Neutrophil (primary cell): ENCODE data around the gene GAR1.
"Not testable (repeated sequence)": the region's sequence is repeated elsewhere in the genome, so short reads cannot be mapped to it uniquely, and the experiment has no call there.

ENCODE experiments used
- H3K27ac ChIP-seq: fragments of 200-600 bp; sonication (generic); 2 replicates; pipeline ENCODE4 v1.5.1; 2016; ENCODE audit warnings: mild to moderate bottlenecking, moderate library complexity
- H3K27me3 ChIP-seq: fragments of 200-600 bp; sonication (generic); 2 replicates; pipeline ENCODE4 v1.6.0; 2016; ENCODE audit warnings: mild to moderate bottlenecking
- H3K36me3 ChIP-seq: fragments of 200-600 bp; sonication (generic); 2 replicates; pipeline ENCODE4 v1.5.1; 2017
- H3K4me1 ChIP-seq, 2 experiments: fragments of 200-600 bp in 1 of 2; sonication (generic) in 1 of 2; 1 replicate in 1 of 2; 2 replicates in 1 of 2; pipeline versions ENCODE4 v1.5.1 to v1.6.1; 2013 to 2016; ENCODE audit warnings: low read depth in 1 of 2, low read length in 1 of 2, mild to moderate bottlenecking in 1 of 2, moderate library complexity in 1 of 2; ENCODE audit not compliant: control insufficient read depth in 1 of 2, insufficient read depth in 1 of 2
- H3K4me3 ChIP-seq, 2 experiments: fragments of 200-600 bp in 1 of 2; sonication (generic) in 1 of 2; 1 replicate in 1 of 2; 2 replicates in 1 of 2; pipeline ENCODE4 v1.5.1; 2013 to 2016; ENCODE audit warnings: low read depth in 1 of 2, low read length in 1 of 2, mild to moderate bottlenecking in 1 of 2, moderate library complexity in 1 of 2
- H3K9me3 ChIP-seq: fragments of 200-600 bp; sonication (generic); 2 replicates; pipeline ENCODE4 v1.5.1; 2016
- CTCF ChIP-seq: fragments of 200-600 bp; sonication (generic); IDR thresholded peaks from 2 replicates; pipeline ENCODE4 v1.5.1; 2016; ENCODE audit warnings: antibody characterized with exemption

Gene GAR1

DNA sequence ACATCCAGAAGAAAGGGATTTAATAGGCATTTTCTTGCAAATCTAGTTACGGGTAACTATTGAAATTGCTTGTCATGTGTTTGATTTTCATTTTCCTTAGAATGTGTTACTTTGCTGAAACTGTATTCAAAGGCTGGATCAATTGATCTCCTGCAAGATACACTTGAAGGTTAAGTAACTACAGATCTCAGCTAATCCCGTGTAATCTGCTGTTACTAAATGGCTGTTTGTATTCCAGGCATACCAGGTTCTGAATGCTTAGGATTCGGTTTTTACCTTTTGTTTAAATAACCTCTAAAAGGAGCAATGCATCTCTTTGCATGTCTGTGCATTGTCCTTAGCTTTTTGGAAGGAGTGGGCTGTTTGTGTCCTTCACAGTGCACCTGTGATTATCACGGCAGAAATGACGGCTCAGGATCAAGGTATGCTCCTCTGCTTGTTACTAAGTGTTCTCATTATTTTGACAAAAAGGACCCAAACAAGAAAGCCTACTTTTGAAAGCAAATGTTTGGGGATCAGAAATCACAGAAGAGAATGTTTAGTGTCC is 32.4 kb downstream of the GAR1 start, which contains the start of gene LRIT3:
Gene LRIT3, plus strand, starts transcription at position 212 of the 547 bp plus-strand sequence. Its CDS starts 95 bp downstream, at position 307.
- no peaks in the 10 kb centered on the region for H3K4me1 ChIP-seq
- TF ChIP-seq CTCF = no peak
- no peaks in the 10 kb centered on the region for H3K9me3 ChIP-seq
- H3K36me3 ChIP-seq = no peaks in the 10 kb centered on the region
- H3K27me3 ChIP-seq = no peaks in the 10 kb centered on the region
- no peak within 1 kb of the TSS for H3K27ac ChIP-seq
- no peak within 1 kb of the TSS for H3K4me3 ChIP-seq

GRCh38 chr4:109848501-109848900 is 32.9 kb downstream of the GAR1 start:
- Histone ChIP-seq H3K4me3 (no peak overlapping the region), H3K9me3 (no peaks in the 10 kb centered on the region), H3K27me3 (no peaks in the 10 kb centered on the region), H3K27ac (no peak overlapping the region), H3K4me1 (no peaks in the 10 kb centered on the region), H3K36me3 (no peaks in the 10 kb centered on the region)
- TF ChIP-seq CTCF = no peak

- TF ChIP-seq CTCF = no peak
- H3K27me3 ChIP-seq = no peaks in the 10 kb centered on the region
- no peaks in the 10 kb centered on the region for H3K9me3 ChIP-seq
- no peaks in the 10 kb centered on the region for H3K36me3 ChIP-seq
- no peak overlapping the region for H3K27ac ChIP-seq
- no peak overlapping the region for H3K4me3 ChIP-seq
- no peaks in the 10 kb centered on the region for H3K4me1 ChIP-seq
Observed at GRCh38 chr4:109850601-109851000, 35.0 kb downstream of the GAR1 start.

DNA sequence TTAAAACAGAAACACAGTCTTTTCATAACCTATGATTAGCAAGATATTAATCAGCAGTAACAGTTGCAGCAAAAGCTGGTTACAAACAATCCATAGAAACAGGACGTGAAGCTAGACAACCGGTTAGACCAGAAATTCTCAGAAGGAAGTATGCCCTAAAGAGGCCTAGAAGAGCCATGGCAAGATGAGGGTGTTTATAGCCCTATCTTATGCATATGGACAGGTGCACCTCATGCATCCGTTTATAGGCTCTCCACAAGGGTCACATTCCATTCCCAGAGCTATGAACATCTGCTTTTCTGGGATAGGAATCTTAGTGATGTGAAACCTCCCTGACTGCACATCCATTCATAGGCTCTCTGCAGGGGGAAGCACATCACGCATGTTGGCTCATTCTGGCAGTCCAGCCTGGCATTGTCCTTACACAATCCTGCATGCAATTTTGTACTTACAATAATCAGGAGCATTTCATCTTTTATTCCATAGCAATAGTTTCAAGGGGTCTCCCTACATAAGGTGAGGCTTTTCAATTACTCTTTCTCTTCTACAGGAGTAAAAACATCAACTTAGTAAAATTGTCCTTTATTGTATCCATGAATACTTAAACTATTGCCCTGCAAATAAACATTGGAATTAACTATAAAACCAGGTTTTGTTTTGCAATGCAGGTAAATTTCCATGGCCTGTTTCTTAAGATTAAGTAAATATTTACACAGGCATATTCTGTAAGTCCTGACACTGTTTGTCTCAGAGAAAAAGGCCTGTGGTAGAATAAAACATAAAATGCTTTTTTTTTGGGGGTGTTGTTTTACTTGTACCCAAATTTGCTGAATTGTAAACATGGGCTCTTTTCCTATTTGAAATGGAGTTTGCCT is 44.1 kb downstream of the GAR1 start:
- H3K4me1 ChIP-seq, H3K4me3 ChIP-seq, H3K9me3 ChIP-seq, H3K36me3 ChIP-seq, H3K27ac ChIP-seq, H3K27me3 ChIP-seq: not testable (repeated sequence)

DNA sequence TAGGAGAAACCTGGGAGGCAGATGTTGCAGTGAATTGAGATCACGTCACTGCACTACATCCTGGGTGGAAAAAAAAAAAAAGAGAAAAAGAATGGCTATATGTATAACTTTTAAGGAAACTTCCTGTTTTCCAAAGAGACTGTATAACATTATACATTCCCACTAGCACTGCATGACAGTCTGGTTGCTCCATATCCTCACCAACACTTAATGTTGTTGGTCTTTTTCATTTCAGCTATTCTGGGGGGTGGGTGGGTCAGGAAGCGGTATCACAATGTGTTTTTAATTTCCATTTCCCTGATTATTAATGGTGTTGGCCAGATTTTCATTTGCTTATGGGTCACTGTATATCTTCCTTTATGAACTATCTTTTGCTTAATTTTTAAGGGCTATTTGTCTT is 45.7 kb downstream of the GAR1 start:
- H3K4me3 ChIP-seq = no peak overlapping the region
- no peaks in the 10 kb centered on the region for H3K27me3 ChIP-seq
- TF ChIP-seq CTCF = no peak
- no peaks in the 10 kb centered on the region for H3K4me1 ChIP-seq
- H3K36me3 ChIP-seq = no peaks in the 10 kb centered on the region
- H3K27ac ChIP-seq = no peak overlapping the region
- H3K9me3 ChIP-seq = no peaks in the 10 kb centered on the region

- no peaks in the 10 kb centered on the region for H3K4me1 ChIP-seq
- no peak overlapping the region for H3K4me3 ChIP-seq
- H3K9me3 ChIP-seq = no peaks in the 10 kb centered on the region
- no peak overlapping the region for H3K27ac ChIP-seq
- no peaks in the 10 kb centered on the region for H3K27me3 ChIP-seq
- TF ChIP-seq CTCF = no peak
- no peaks in the 10 kb centered on the region for H3K36me3 ChIP-seq
Observed at GRCh38 chr4:109861916-109862511, 46.5 kb downstream of the GAR1 start.
